ENCODE measurements around the gene KRT76.

KRT76 gene

GRCh38 chr12:52730383-52730782, 46.8 kb downstream of the KRT76 start:
- no peak for DNase-seq (ENCODE audit: low read depth)

GRCh38 chr12:52729147-52729546, 48.0 kb downstream of the KRT76 start:
- no peak for DNase-seq (ENCODE audit: low read depth)

GRCh38 chr12:52728374-52728773, 48.8 kb downstream of the KRT76 start:
- no peak for DNase-seq (ENCODE audit: low read depth)

- no peak for DNase-seq (ENCODE audit: low read depth)
Observed at GRCh38 chr12:52727037-52727436, 50.1 kb downstream of the KRT76 start.

- no peak for DNase-seq (ENCODE audit: low read depth)
Observed at GRCh38 chr12:52726451-52726850, 50.7 kb downstream of the KRT76 start.

GRCh38 chr12:52724384-52724783, 52.8 kb downstream of the KRT76 start:
- DNase-seq (ENCODE audit: low read depth): no peak

- DNase-seq (ENCODE audit: low read depth): no peak
Observed at GRCh38 chr12:52722680-52723079, 54.5 kb downstream of the KRT76 start.

- DNase-seq (ENCODE audit: low read depth): no peak
Observed at GRCh38 chr12:52721838-52722470, 55.2 kb downstream of the KRT76 start.

GRCh38 chr12:52720365-52720886, 56.7 kb downstream of the KRT76 start:
- DNase-seq (ENCODE audit: low read depth): no peak

Measured in amniotic epithelial cell (primary cell).